GM18499 (cell line): ENCODE results near the gene PNKP.

Source experiments
- ATAC-seq: cut with Tn5 transposase; IDR thresholded peaks from one replicate; pipeline ENCODE4 v1.9.1; 2021; ENCODE audit warnings: moderate number of reproducible peaks; ENCODE audit not compliant: insufficient read depth, unreplicated experiment

The PNKP gene

GRCh38 chr19:49866933-49867782 lies at the start of gene PNKP:
TSS of gene PNKP (minus strand) at chr19:49867576. CDS start at chr19:49867204, 372 bp downstream.
- ATAC-seq = no peak

- ATAC-seq = no peak
Observed at GRCh38 chr19:49915271-49915670, 47.9 kb upstream of the PNKP start.

- no peak for ATAC-seq
Observed at GRCh38 chr19:49913720-49914119, 46.3 kb upstream of the PNKP start.

- no peak for ATAC-seq
Observed at GRCh38 chr19:49912965-49913685, 45.7 kb upstream of the PNKP start.

- ATAC-seq = no peak
Observed at GRCh38 chr19:49911381-49912145, 44.2 kb upstream of the PNKP start.

- no peak for ATAC-seq
Observed at GRCh38 chr19:49910179-49910578, 42.8 kb upstream of the PNKP start.

- ATAC-seq = no peak
Observed at GRCh38 chr19:49908480-49909420, 41.4 kb upstream of the PNKP start.

- no peak for ATAC-seq
Observed at GRCh38 chr19:49907745-49908446, 40.5 kb upstream of the PNKP start.

GRCh38 chr19:49906879-49907564 lies 39.6 kb upstream of the PNKP start:
- no peak for ATAC-seq

GRCh38 chr19:49904136-49904535 lies 36.8 kb upstream of the PNKP start:
- no peak for ATAC-seq

- no peak for ATAC-seq
Observed at GRCh38 chr19:49896863-49897621, 29.7 kb upstream of the PNKP start, which contains the start of gene IL4I1. TSS of gene IL4I1 (minus strand) at chr19:49896887. CDS start at chr19:49896160, 727 bp downstream.

GRCh38 chr19:49895566-49896297 lies 28.4 kb upstream of the PNKP start:
- ATAC-seq = no peak

GRCh38 chr19:49894879-49895565 lies 27.6 kb upstream of the PNKP start:
- ATAC-seq = no peak

GRCh38 chr19:49894011-49894664 lies 26.8 kb upstream of the PNKP start:
- ATAC-seq = no peak

- ATAC-seq = no peak
Observed at GRCh38 chr19:49892716-49893115, 25.3 kb upstream of the PNKP start.

GRCh38 chr19:49891393-49891792 lies 24.0 kb upstream of the PNKP start:
- ATAC-seq = no peak
